ENCODE measurements around the gene ENTPD8. TPM values are rescaled to one million over a fixed set of nuclear protein-coding genes. Genes with fewer than 3 reads are reported as not detected.
"Not testable (repeated sequence)": the region's sequence is repeated elsewhere in the genome, so short reads cannot be mapped to it uniquely, and the experiment has no call there.

Gene ENTPD8
- total RNA-seq, 1 donor from 2014 or later: 0.21 TPM

GRCh38 chr9:137411260-137411644, 29.9 kb downstream of the ENTPD8 start:
- H3K4me3 Mint-ChIP-seq (ENCODE audit: unreplicated experiment): no peak overlapping the region
- DNase-seq (ENCODE audit: low spot score): no peak

DNA sequence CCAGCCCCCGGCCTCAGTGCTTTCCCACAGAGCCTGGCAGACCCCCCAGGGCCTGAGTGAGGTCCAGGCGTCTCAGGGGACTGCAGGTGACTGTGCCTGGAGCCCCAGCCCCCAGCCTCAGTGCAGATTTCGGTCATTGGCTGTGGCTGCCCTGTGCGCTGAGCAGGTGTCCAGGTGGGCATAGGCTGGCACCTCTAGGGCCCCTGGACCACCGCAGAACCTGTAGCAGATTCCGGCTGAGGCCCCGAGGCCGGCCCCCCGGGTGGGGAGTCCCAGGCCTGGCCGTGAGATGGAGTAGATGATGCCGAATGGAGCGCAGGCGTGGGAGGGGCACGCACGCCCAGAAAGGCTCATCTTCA, 30.3 kb downstream of the ENTPD8 start:
- TF ChIP-seq, protein P1, sequence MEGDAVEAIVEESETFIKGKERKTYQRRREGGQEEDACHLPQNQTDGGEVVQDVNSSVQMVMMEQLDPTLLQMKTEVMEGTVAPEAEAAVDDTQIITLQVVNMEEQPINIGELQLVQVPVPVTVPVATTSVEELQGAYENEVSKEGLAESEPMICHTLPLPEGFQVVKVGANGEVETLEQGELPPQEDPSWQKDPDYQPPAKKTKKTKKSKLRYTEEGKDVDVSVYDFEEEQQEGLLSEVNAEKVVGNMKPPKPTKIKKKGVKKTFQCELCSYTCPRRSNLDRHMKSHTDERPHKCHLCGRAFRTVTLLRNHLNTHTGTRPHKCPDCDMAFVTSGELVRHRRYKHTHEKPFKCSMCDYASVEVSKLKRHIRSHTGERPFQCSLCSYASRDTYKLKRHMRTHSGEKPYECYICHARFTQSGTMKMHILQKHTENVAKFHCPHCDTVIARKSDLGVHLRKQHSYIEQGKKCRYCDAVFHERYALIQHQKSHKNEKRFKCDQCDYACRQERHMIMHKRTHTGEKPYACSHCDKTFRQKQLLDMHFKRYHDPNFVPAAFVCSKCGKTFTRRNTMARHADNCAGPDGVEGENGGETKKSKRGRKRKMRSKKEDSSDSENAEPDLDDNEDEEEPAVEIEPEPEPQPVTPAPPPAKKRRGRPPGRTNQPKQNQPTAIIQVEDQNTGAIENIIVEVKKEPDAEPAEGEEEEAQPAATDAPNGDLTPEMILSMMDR (IDR thresholded peaks at IDR 0.05; ENCODE audit: unreplicated experiment): no peak
- no peak overlapping the region for H3K4me3 Mint-ChIP-seq (ENCODE audit: unreplicated experiment)
- no peaks in the 10 kb centered on the region for H3K9me3 Mint-ChIP-seq (ENCODE audit: unreplicated experiment)
- H3K27ac Mint-ChIP-seq (ENCODE audit: unreplicated experiment): no peak overlapping the region
- no peaks in the 10 kb centered on the region for H3K27me3 Mint-ChIP-seq (ENCODE audit: unreplicated experiment)
- H3K4me1 Mint-ChIP-seq (ENCODE audit: unreplicated experiment): no peaks in the 10 kb centered on the region
- peaks cover 5% of the 10 kb centered on the region for H3K36me3 Mint-ChIP-seq (ENCODE audit: low read depth, unreplicated experiment)
- DNase-seq (ENCODE audit: low spot score): no peak

More at GRCh38 chr9:137411260-137411644, 29.9 kb downstream of the ENTPD8 start:
- TF ChIP-seq, protein P1 (IDR thresholded peaks at IDR 0.05; ENCODE audit: unreplicated experiment): no peak
- no peaks in the 10 kb centered on the region for H3K4me1 Mint-ChIP-seq (ENCODE audit: unreplicated experiment)
- H3K36me3 Mint-ChIP-seq (ENCODE audit: low read depth, unreplicated experiment): peaks cover 5% of the 10 kb centered on the region
- H3K27me3 Mint-ChIP-seq (ENCODE audit: unreplicated experiment): no peaks in the 10 kb centered on the region
- no peak overlapping the region for H3K27ac Mint-ChIP-seq (ENCODE audit: unreplicated experiment)
- H3K9me3 Mint-ChIP-seq (ENCODE audit: unreplicated experiment): no peaks in the 10 kb centered on the region

GRCh38 chr9:137410236-137410890, 30.8 kb downstream of the ENTPD8 start:
- DNase-seq (ENCODE audit: low spot score); H3K9me3 Mint-ChIP-seq (ENCODE audit: unreplicated experiment); H3K27ac Mint-ChIP-seq (ENCODE audit: unreplicated experiment); H3K36me3 Mint-ChIP-seq (ENCODE audit: low read depth, unreplicated experiment); H3K4me3 Mint-ChIP-seq (ENCODE audit: unreplicated experiment); H3K27me3 Mint-ChIP-seq (ENCODE audit: unreplicated experiment); H3K4me1 Mint-ChIP-seq (ENCODE audit: unreplicated experiment): not testable (repeated sequence)

- no peak overlapping the region for H3K27ac Mint-ChIP-seq (ENCODE audit: unreplicated experiment)
- TF ChIP-seq, protein P1 (IDR thresholded peaks at IDR 0.05; ENCODE audit: unreplicated experiment): no peak
- H3K27me3 Mint-ChIP-seq (ENCODE audit: unreplicated experiment): no peaks in the 10 kb centered on the region
- H3K4me3 Mint-ChIP-seq (ENCODE audit: unreplicated experiment): no peak overlapping the region
- peaks cover 3% of the 10 kb centered on the region for H3K4me1 Mint-ChIP-seq (ENCODE audit: unreplicated experiment)
- DNase-seq (ENCODE audit: low spot score): no peak
- no peaks in the 10 kb centered on the region for H3K9me3 Mint-ChIP-seq (ENCODE audit: unreplicated experiment)
- peaks cover 3% of the 10 kb centered on the region for H3K36me3 Mint-ChIP-seq (ENCODE audit: low read depth, unreplicated experiment)
Observed at GRCh38 chr9:137409515-137409914, 31.6 kb downstream of the ENTPD8 start.

GRCh38 chr9:137408651-137409405, 32.3 kb downstream of the ENTPD8 start:
- H3K36me3 Mint-ChIP-seq (ENCODE audit: low read depth, unreplicated experiment): no peaks in the 10 kb centered on the region
- TF ChIP-seq, protein P1 (IDR thresholded peaks at IDR 0.05; ENCODE audit: unreplicated experiment): no peak
- H3K9me3 Mint-ChIP-seq (ENCODE audit: unreplicated experiment): no peaks in the 10 kb centered on the region
- peaks cover 3% of the 10 kb centered on the region for H3K4me1 Mint-ChIP-seq (ENCODE audit: unreplicated experiment)
- H3K27ac Mint-ChIP-seq (ENCODE audit: unreplicated experiment): no peak overlapping the region
- no peaks in the 10 kb centered on the region for H3K27me3 Mint-ChIP-seq (ENCODE audit: unreplicated experiment)
- no peak overlapping the region for H3K4me3 Mint-ChIP-seq (ENCODE audit: unreplicated experiment)
- DNase-seq (ENCODE audit: low spot score): no peak
